OCI-LY1 (cell line): ENCODE results near the gene FAM120C.
A peak's percentile ranks its signal among the peaks of the same experiment; 100 is the strongest.

Experiments
- H2AFZ ChIP-seq: fragments of 200-600 bp; sonication (generic), shearing (Covaris generic); 2 replicates; pipeline ENCODE4 v1.6.0; 2014; ENCODE audit warnings: antibody characterized with exemption, mild to moderate bottlenecking, low read length
- H3F3A ChIP-seq: fragments of 200-600 bp; sonication (generic), shearing (Covaris generic); 2 replicates; pipeline ENCODE4 v1.6.0; 2014; ENCODE audit warnings: mild to moderate bottlenecking, antibody characterized with exemption, low read length, moderate library complexity; ENCODE audit not compliant: insufficient read depth
- H3K27ac ChIP-seq: fragments of 200-600 bp; sonication (generic); 2 replicates; pipeline ENCODE4 v1.5.1; 2014; ENCODE audit warnings: low read length, mixed run types, mild to moderate bottlenecking, low read depth; ENCODE audit not compliant: poor library complexity, severe bottlenecking
- H3K27me3 ChIP-seq: fragments of 200-600 bp; sonication (generic); 2 replicates; pipeline ENCODE4 v1.6.0; 2014; ENCODE audit warnings: antibody characterized with exemption, mild to moderate bottlenecking, low read length, moderate library complexity; ENCODE audit not compliant: insufficient read depth
- H3K36me3 ChIP-seq: fragments of 200-600 bp; sonication (generic); 2 replicates; pipeline ENCODE4 v1.6.1; 2014; ENCODE audit warnings: mild to moderate bottlenecking, antibody characterized with exemption, low read length, moderate library complexity, mixed read lengths; ENCODE audit not compliant: insufficient read depth
- H3K4me1 ChIP-seq: fragments of 200-600 bp; sonication (generic); 2 replicates; pipeline ENCODE4 v1.5.1; 2014; ENCODE audit warnings: mild to moderate bottlenecking, low read length, moderate library complexity; ENCODE audit not compliant: insufficient read depth, severe bottlenecking
- H3K4me2 ChIP-seq: fragments of 200-600 bp; sonication (generic), shearing (Covaris generic); 2 replicates; pipeline ENCODE4 v1.6.1; 2014; ENCODE audit warnings: low read length
- H3K4me3 ChIP-seq: fragments of 200-600 bp; sonication (generic); 2 replicates; pipeline ENCODE4 v1.5.1; 2014; ENCODE audit warnings: low read length, low read depth, mild to moderate bottlenecking, mixed read lengths; ENCODE audit not compliant: poor library complexity, severe bottlenecking
- H3K79me2 ChIP-seq: fragments of 200-600 bp; shearing (Covaris generic); 2 replicates; pipeline ENCODE4 v1.6.1; 2016; ENCODE audit warnings: mixed run types, low read length, mixed read lengths; ENCODE audit not compliant: insufficient read depth
- H3K9ac ChIP-seq: fragments of 200-600 bp; sonication (generic), shearing (Covaris generic); 2 replicates; pipeline ENCODE4 v1.6.1; 2014; ENCODE audit warnings: mild to moderate bottlenecking, low read length, mixed read lengths
- H3K9me2 ChIP-seq: fragments of 200-600 bp; sonication (generic), shearing (Covaris generic); 2 replicates; pipeline ENCODE4 v1.6.1; 2014; ENCODE audit warnings: low read depth, mild to moderate bottlenecking, low read length, mixed read lengths
- H3K9me3 ChIP-seq: fragments of 200-600 bp; shearing (Covaris generic); 2 replicates; pipeline ENCODE4 v1.6.1; 2014; ENCODE audit warnings: low read length, mixed read lengths
- H4K20me1 ChIP-seq: fragments of 200-600 bp; sonication (generic), shearing (Covaris generic); 2 replicates; pipeline ENCODE4 v1.6.0; 2016; ENCODE audit warnings: mild to moderate bottlenecking, low read length; ENCODE audit not compliant: insufficient read depth
- CTCF ChIP-seq: fragments of 200-600 bp; sonication (generic), shearing (Covaris generic); IDR thresholded peaks from 2 replicates; pipeline ENCODE4 v1.5.1; 2017; ENCODE audit warnings: mild to moderate bottlenecking, antibody characterized with exemption, low read length, moderate library complexity, mixed read lengths
- EZH2 ChIP-seq: fragments of 200-600 bp; sonication (generic), shearing (Covaris generic); IDR thresholded peaks from 2 replicates; pipeline ENCODE4 v1.8.0; 2017; ENCODE audit warnings: borderline replicate concordance, mixed run types, mild to moderate bottlenecking, antibody characterized with exemption, low read length, moderate library complexity, mixed read lengths

Gene FAM120C

GRCh38 chrX:54043056-54043455 lies 140.0 kb downstream of the FAM120C start:
- Histone ChIP-seq H3K9me3 (no peaks in the 10 kb centered on the region), H3K79me2 (peaks cover 8% of the 10 kb centered on the region; the same call in 1 of the 2 replicates), H3K4me2 (peak overlapping the region; percentile 97), H3K4me3 (peak overlapping the region; percentile 97), H3K9ac (peak overlapping the region; percentile 97), H2AFZ (no peak overlapping the region), H3K27me3 (no peaks in the 10 kb centered on the region), H4K20me1 (no peaks in the 10 kb centered on the region), H3F3A (no peaks in the 10 kb centered on the region), H3K4me1 (peaks cover 17% of the 10 kb centered on the region), H3K36me3 (peaks cover 21% of the 10 kb centered on the region), H3K27ac (peak overlapping the region; percentile 96), H3K9me2 (no peaks in the 10 kb centered on the region)
- TF ChIP-seq CTCF (no peak), EZH2 (no peak)

- peak overlapping the region; percentile 97 for H3K9ac ChIP-seq
- no peaks in the 10 kb centered on the region for H4K20me1 ChIP-seq
- H3K36me3 ChIP-seq = peaks cover 25% of the 10 kb centered on the region
- H3K79me2 ChIP-seq = peaks cover 8% of the 10 kb centered on the region; the same call in 1 of the 2 replicates
- H3K27me3 ChIP-seq = no peaks in the 10 kb centered on the region
- H3F3A ChIP-seq = no peaks in the 10 kb centered on the region
- H2AFZ ChIP-seq = no peak overlapping the region
- H3K27ac ChIP-seq = peak overlapping the region; percentile 21
- H3K9me3 ChIP-seq = no peaks in the 10 kb centered on the region
- no peak for TF ChIP-seq EZH2
- peak; percentile 6; the same call in 1 of the 2 replicates for TF ChIP-seq CTCF
- H3K4me2 ChIP-seq = peak overlapping the region; percentile 97
- H3K4me1 ChIP-seq = peaks cover 17% of the 10 kb centered on the region
- H3K4me3 ChIP-seq = peak overlapping the region; percentile 97
- no peaks in the 10 kb centered on the region for H3K9me2 ChIP-seq
These were observed 140.4 kb downstream of the FAM120C start for GRCh38 chrX:54042609-54043021.

- Histone ChIP-seq H3K27ac (no peak overlapping the region), H3F3A (no peaks in the 10 kb centered on the region), H4K20me1 (no peaks in the 10 kb centered on the region), H3K4me2 (no peak overlapping the region), H3K36me3 (peaks cover 64% of the 10 kb centered on the region), H3K4me1 (no peaks in the 10 kb centered on the region), H3K4me3 (no peak overlapping the region), H3K9me3 (no peaks in the 10 kb centered on the region), H2AFZ (no peak overlapping the region), H3K9ac (no peak overlapping the region), H3K9me2 (no peaks in the 10 kb centered on the region), H3K79me2 (no peaks in the 10 kb centered on the region), H3K27me3 (no peaks in the 10 kb centered on the region)
- TF ChIP-seq CTCF = no peak
- TF ChIP-seq EZH2 = no peak
These were observed 152.7 kb downstream of the FAM120C start for GRCh38 chrX:54030329-54030728.
